Endometrial microvascular endothelial cells (primary cell): ENCODE measurements around the gene APCDD1. TPM values are rescaled to one million over a fixed set of nuclear protein-coding genes. Genes with fewer than 3 reads are reported as not detected.

Source experiments
- in situ Hi-C: cut with HindIII; loops from 2 replicates; pipeline ENCODE4 v1.10.0; 2017; ENCODE audit warnings: low sequenced_read_pairs, low pct_unique_long_range_greater_than_20kb; ENCODE audit errors: inconsistent ontology term
- total RNA-seq: library from RNA; depleted of rRNA; stranded (reverse); fragments of >200 nt; gene quantifications from one replicate; pipeline ENCODE4 v1.2.3, GENCODE V29; 2015; ENCODE audit errors: inconsistent ontology term

Gene APCDD1
- total RNA-seq, 1 donor from 2014 or later: 0.09 TPM

- in situ Hi-C loops: no loop called here
Measured at GRCh38 chr18:10424585-10425307, 29.7 kb upstream of the APCDD1 start.

- in situ Hi-C loops: no loop called here
Measured at GRCh38 chr18:10430677-10431076, 23.8 kb upstream of the APCDD1 start.

GRCh38 chr18:10431680-10432079 is 22.8 kb upstream of the APCDD1 start:
- in situ Hi-C loops: no loop called here

DNA sequence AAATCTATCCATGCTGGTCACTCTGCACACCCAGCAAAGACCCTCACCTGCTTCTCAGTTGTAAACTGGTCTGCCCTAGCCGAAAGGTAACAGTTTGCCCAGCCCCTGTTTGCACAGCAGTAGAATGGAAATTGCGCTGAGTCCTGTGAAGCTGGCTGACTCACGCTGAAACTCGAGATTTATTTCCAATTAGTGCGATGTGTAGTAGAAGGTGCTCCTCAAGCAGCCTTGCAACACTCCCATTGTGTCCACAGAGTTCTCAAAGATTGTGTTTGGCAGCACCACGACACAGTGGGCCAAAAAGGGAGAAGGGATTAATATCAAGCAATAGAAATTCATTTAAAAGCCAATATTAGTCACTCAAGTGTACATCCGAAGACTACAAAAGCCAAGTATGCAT is 21.7 kb upstream of the APCDD1 start:
- in situ Hi-C loops: no loop called here

GRCh38 chr18:10436160-10436559 is 18.3 kb upstream of the APCDD1 start:
- in situ Hi-C loops: no loop called here

DNA sequence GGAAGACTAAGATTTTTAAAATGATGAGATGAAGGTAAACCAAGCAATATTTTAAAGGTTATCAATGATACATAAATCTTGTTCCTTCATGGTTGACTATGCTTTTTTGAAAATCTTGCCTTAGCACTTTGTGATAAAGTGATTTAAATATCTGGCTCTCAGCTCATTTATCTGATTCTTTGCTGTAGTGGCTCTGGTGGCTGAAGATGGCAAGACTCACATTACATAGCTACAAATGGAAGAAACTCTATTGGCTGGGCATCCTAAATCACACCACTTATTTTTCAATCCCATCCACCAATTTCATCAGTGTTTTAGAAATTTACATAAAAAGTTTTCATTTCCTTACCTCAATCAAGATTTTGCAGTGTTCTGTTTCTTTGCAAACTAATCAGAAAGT is 16.6 kb upstream of the APCDD1 start:
- in situ Hi-C loops: no loop called here

GRCh38 chr18:10439898-10440297 is 14.5 kb upstream of the APCDD1 start:
- in situ Hi-C loops: no loop called here

DNA sequence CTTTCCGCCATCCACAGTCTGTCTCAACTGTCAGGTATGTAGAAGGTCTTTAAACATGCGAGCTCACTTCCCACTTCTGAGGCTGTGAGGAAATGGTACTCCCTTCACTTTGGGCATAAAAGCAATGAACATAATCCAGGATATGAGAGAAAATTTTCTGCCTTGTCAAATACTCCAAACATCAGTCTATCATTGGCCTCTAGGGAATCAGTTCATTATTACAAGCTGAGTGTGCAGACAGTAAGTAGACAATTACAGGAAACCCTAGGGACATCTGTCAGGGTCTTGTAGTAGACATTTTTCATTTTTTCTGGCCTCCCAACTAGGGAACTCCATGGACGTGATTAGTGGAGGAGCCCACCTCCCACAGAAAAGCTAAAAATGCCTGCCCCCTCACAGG is 13.6 kb upstream of the APCDD1 start:
- in situ Hi-C loops: no loop called here

- in situ Hi-C loops: no loop called here
Measured at GRCh38 chr18:10441472-10441871, 13.0 kb upstream of the APCDD1 start.

GRCh38 chr18:10442551-10442971 is 11.9 kb upstream of the APCDD1 start:
- in situ Hi-C loops: no loop called here

DNA sequence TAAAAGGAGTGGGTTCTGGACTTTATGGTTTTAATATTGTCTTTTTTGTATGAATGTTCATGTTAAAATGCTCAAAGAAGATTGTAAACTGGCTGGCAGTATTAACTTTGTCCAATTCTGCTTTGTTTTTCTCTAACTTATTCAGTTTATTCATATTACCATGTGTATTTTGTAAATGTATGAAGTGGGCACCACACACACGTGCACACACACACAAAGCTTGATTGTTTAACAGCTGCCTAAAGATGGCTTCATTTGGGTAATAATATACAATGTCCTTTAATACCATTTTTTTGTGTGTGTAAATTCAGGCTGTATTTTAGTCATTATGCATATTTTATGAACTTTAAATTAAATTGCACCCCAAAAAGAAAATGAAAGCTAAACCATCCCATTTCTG is 11.4 kb upstream of the APCDD1 start:
- in situ Hi-C loops: no loop called here

DNA sequence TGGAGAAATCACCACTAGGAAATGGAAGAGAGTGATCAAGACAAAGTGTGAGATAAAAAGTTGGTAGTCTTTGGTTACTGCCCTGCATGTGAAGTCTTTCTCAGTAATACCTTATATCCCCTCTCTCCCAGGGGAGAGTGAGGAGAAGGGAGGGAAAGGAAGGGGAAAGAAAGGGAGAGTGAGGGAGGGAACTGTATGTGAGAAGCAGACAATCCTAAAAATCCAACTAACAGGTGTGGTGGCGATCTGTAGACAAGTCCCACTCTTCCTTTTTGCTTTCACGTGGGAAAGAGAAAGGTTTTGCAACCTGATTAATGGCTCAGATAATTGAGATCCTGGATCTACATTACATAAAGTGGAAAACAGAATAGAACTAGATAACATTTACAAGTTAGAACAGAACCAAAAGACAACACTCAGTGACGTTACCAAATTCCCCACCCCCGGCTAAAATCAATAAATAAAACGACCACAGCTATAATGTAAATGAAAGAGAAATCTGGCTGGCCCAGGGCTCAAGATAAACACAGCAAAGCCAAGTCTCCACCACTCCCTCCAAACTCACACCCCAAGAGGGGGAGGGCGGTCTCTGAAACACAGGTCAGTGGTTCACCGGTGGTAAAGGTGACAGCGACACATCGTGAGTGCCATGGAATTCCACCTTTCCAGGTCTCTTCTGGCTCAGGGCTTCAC is 10.0 kb upstream of the APCDD1 start:
- in situ Hi-C loops: no loop called here

DNA sequence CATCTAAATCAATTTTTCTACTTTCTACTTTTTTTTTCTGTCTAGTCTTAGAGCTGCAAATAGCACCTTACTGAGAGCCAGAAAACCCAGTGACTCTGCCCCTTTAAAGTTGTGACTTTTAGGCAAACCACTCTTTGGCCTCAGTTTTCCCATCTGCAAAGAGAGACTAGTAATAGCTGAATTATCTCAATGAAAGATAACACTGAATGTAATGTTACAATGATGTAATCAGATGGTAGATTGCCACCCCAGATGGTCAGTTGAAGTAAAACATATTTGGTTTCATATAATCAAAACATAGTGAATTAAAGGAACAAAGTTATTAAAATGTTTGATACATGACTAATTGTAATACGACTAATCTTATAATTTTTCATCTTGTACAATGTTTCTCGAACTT is 5.0 kb upstream of the APCDD1 start:
- in situ Hi-C loops: no loop called here

GRCh38 chr18:10450986-10451385 is 3.4 kb upstream of the APCDD1 start:
- in situ Hi-C loops: no loop called here

DNA sequence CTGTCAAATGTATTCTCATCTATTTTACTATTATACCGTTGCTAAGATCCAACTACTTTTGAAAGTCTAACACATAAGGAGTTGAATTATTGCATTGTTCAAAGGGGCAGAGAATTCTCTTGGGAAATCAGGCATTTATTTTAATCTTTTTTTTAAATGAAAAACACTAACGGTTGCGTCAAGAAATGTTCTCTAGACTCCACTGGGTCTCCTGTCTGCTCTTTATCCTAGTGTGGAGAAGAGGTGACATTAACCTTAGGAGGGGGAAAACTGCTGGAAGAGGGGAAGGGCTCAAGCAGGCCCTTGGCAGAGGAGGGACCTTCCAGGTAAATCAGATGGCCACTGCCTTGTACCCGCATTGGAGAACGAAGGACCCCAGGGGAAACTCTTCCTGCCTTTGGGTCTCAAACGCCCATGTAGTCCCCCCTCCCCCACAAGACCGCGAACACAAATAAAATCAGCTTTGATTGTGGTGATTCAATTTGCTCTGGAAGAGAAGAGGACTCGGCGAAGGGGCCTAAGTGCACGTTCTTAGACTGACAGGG is 1.1 kb upstream of the APCDD1 start:
- in situ Hi-C loops: no loop called here

DNA sequence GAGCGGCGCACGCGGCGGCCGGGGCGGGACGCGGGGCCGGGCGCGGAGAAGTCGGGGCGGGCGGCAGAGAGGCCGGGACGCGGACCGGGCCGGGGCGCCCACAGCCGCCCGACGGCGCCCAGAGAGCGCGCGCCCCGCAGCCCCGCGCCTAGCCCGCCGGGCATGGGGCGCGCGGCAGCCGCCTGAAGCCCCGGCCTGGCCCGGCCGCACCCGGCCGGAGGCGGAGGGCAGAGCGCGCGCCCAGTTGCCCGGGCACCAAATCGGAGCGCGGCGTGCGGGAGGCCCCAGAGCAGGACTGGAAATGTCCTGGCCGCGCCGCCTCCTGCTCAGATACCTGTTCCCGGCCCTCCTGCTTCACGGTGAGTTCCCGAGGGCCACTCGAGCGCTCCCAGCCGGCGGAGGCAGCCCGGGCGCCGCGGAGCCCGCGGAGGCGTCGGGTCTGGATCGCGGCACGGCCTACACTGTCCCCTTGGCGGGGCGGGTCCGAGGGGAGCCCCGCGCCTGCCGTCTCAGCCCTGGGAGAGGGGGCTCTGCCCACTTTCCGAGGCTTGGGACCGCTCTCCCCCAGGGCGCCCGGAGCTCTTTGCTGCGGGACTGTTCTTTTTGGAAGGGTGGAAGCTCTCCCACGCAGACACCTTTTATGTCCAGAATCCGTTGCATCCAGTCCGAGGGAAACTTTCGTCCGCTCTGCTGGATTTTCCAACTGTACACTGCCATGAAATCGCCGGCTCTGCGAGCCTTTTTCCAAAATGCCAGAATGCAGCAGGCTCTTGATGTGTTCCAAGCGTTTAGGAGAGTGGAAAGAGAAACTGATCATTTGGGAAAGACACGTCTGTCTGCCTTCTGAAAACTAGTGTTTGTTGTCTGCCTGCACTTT is 484 bp downstream of the APCDD1 start:
- in situ Hi-C loops: no loop called here

- in situ Hi-C loops: no loop called here
Measured at GRCh38 chr18:10455726-10456453, 1.5 kb downstream of the APCDD1 start.

- in situ Hi-C loops: no loop called here
Measured at GRCh38 chr18:10456718-10457117, 2.3 kb downstream of the APCDD1 start.

DNA sequence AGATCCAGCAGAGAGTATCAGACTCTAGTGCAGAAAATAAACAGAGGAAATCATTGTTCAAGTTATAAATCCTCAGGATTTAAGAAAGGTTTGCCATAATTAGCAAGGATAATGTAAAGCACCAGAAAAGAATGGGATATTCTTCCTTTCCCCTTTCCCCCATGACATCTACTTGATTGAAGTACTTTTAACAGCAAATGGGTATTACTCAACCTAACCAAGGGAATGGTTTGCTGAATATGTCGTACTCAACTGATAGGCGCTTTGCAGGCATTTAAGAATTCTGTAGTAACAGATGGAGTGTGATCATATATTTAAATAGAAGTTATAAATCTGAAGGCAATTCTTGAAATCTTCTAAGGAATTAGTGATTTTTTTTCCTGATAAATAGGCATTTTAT is 2.7 kb downstream of the APCDD1 start:
- in situ Hi-C loops: no loop called here
